ES-I3 (cell line): ENCODE measurements around the gene AK5.

Experiments used
- H3K36me3 ChIP-seq: 2 replicates; pipeline ENCODE4 v1.6.1; 2013; ENCODE audit warnings: mild to moderate bottlenecking, low read length, control low read depth, moderate library complexity; ENCODE audit not compliant: insufficient read depth
- H3K4me1 ChIP-seq: 2 replicates; pipeline ENCODE4 v1.6.1; 2013; ENCODE audit warnings: mild to moderate bottlenecking, control low read depth, low read length; ENCODE audit not compliant: insufficient read depth
- H3K9ac ChIP-seq: 2 replicates; pipeline ENCODE4 v1.6.1; 2013; ENCODE audit warnings: low read depth, mild to moderate bottlenecking, low read length, moderate library complexity
- H3K9me3 ChIP-seq: 2 replicates; pipeline ENCODE4 v1.6.1; 2013; ENCODE audit warnings: mild to moderate bottlenecking, low read length, moderate library complexity; ENCODE audit not compliant: control insufficient read depth, insufficient read depth

Gene AK5

GRCh38 chr1:77438236-77438913 lies 156.6 kb downstream of the AK5 start:
- Histone ChIP-seq H3K4me1 (no peaks in the 10 kb centered on the region), H3K9me3 (no peaks in the 10 kb centered on the region), H3K36me3 (no peaks in the 10 kb centered on the region), H3K9ac (no peak overlapping the region)

DNA sequence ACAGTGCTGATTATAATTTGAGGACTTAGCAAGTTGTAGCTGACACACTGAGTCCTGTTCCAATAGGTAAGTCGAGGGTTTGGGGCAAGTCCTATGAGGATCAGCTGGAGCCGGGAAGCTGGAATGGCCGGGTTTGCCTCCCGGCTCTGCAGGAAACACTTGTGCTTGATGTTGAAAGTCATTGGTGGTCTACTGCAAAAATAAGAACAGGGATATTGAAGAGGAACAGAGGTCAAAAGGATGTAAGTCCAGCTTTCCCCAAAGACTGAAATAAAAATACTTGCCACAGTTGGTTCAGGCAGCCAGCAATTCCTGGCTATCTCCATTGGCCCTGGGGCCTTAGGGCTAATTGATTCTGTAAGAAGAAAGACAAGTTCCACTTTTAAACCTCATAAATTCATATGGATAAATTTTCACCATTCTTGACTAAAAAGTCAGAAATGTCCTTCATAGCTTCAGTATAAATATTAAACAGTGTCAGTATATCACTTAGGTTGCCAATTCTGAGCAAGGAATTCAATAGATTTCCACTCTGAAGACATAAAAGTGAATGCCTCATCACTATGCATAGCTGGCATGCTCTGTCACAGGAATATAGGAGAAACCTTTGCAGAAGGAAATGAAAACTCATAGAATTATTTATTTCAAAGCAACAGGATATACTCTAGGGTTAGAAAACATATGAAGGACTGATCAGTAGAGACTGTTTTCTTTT lies 165.2 kb downstream of the AK5 start:
- Histone ChIP-seq H3K36me3 (no peaks in the 10 kb centered on the region), H3K9ac (no peak overlapping the region), H3K4me1 (no peaks in the 10 kb centered on the region), H3K9me3 (peaks cover 4% of the 10 kb centered on the region; the same call in 1 of the 2 replicates)

DNA sequence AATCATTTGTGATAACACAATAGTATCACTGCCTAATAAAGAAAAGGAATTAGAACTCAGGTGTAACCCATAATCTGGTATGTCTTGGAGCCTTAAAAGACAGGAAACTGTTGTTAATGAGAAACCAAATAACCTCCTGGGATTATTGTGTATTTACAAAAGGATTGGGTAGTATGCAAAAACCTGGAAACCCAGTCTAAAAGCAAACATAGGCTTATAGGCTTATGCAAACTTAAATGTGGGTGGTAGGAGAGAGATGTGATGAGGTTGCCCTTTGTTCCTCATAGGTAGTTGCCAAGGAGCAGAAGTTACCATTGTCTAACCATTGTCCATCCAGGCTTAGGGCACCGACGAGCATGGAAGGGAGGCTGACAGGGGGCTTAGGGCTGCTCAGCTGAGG lies 165.8 kb downstream of the AK5 start:
- Histone ChIP-seq H3K36me3 (no peaks in the 10 kb centered on the region), H3K9me3 (peaks cover 4% of the 10 kb centered on the region; the same call in 1 of the 2 replicates), H3K9ac (no peak overlapping the region), H3K4me1 (no peaks in the 10 kb centered on the region)

DNA sequence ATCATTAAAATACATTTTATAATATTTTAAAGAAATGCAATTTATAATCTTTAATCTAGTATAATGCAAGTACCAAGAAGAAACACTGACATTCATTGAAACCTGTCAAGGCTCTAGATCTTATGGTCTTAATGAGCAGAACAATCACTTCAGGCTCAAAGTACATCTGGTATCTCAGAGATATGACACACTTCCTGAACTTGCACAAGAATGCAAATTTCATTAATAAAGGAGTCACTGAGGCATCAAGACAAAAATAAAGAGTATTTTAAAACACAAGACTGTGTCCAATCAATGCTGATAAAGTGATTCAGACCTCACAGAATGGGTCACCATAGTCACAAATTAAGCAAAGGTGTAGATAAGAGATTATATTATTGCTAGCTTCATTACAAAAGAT lies 178.1 kb downstream of the AK5 start:
- H3K4me1 ChIP-seq, result no peaks in the 10 kb centered on the region; the same call in 1 of the 2 replicates
- H3K36me3 ChIP-seq, result no peaks in the 10 kb centered on the region
- no peaks in the 10 kb centered on the region for H3K9me3 ChIP-seq
- H3K9ac ChIP-seq, result no peak overlapping the region

- no peaks in the 10 kb centered on the region for H3K36me3 ChIP-seq
- no peaks in the 10 kb centered on the region for H3K9me3 ChIP-seq
- no peaks in the 10 kb centered on the region; the same call in 1 of the 2 replicates for H3K4me1 ChIP-seq
- H3K9ac ChIP-seq, result no peak overlapping the region
These were observed 179.9 kb downstream of the AK5 start for GRCh38 chr1:77461691-77462090.

DNA sequence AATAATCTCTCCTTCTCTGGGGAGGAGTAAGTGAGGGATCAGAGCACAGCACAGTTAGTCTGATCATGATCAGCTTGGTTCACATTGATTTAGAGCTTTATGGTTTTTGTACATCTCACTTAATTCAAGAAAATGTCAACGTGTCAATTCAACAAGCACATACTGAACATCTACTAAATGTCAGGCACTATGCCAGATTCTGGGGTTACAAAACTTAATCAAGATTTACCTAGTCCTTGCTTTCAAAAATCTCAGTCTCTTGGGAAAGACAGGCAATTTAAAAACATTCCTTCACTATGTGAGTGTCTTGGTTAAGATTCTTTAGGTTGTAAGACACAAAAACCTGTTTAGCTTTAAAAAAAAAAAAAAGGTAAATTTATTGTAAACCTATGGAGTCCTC lies 181.4 kb downstream of the AK5 start:
- no peak overlapping the region for H3K9ac ChIP-seq
- H3K36me3 ChIP-seq, result no peaks in the 10 kb centered on the region
- H3K4me1 ChIP-seq, result no peaks in the 10 kb centered on the region; the same call in 1 of the 2 replicates
- no peaks in the 10 kb centered on the region for H3K9me3 ChIP-seq

GRCh38 chr1:77465139-77465538 lies 183.3 kb downstream of the AK5 start:
- Histone ChIP-seq H3K4me1 (no peaks in the 10 kb centered on the region), H3K9me3 (no peaks in the 10 kb centered on the region), H3K36me3 (no peaks in the 10 kb centered on the region), H3K9ac (no peak overlapping the region)

DNA sequence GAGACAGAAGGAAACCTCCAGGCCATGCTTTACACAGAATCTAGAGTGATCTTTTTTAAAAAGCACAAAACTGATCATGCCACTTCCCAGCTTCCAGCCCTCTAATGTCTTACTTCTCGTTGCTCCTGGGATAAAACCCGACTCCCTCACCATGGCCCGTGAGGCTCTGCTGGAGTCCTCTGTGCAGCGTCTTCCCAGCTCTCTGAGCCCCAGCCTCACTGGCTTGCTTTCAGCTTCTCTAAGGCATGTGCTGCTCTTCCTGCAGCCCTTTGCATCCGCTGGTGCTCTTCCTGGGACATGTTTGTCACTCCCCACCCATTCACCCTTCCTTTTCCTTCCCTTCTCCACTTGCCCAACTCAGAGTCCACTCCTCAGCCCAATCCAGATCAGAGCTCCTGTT lies 184.1 kb downstream of the AK5 start:
- Histone ChIP-seq H3K4me1 (no peaks in the 10 kb centered on the region), H3K9ac (no peak overlapping the region), H3K9me3 (no peaks in the 10 kb centered on the region), H3K36me3 (no peaks in the 10 kb centered on the region)

- H3K36me3 ChIP-seq, result no peaks in the 10 kb centered on the region
- H3K9ac ChIP-seq, result no peak overlapping the region
- no peaks in the 10 kb centered on the region for H3K9me3 ChIP-seq
- H3K4me1 ChIP-seq, result no peaks in the 10 kb centered on the region
These were observed 185.3 kb downstream of the AK5 start for GRCh38 chr1:77467021-77467595.

DNA sequence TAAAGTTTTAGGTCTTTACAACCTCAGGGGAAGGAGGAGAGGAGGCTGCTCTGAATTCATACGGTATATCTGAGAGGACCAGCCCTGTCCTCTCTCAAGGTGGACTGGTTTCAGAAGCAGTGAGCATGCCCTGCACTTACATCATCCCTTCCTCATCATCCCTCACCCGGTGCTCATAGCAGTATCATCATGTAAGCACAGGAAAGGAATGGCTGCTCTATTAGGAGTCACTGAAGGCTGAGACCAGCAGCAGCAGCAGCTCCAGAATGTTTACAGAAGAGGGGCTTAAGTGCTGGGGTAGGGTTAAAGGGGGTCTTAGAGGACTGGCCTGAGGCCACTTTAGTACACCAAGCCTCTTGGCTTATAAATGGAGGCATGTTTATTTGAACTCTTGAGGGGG lies 185.9 kb downstream of the AK5 start:
- H3K9me3 ChIP-seq, result no peaks in the 10 kb centered on the region
- H3K4me1 ChIP-seq, result no peaks in the 10 kb centered on the region
- H3K36me3 ChIP-seq, result no peaks in the 10 kb centered on the region
- no peak overlapping the region for H3K9ac ChIP-seq

DNA sequence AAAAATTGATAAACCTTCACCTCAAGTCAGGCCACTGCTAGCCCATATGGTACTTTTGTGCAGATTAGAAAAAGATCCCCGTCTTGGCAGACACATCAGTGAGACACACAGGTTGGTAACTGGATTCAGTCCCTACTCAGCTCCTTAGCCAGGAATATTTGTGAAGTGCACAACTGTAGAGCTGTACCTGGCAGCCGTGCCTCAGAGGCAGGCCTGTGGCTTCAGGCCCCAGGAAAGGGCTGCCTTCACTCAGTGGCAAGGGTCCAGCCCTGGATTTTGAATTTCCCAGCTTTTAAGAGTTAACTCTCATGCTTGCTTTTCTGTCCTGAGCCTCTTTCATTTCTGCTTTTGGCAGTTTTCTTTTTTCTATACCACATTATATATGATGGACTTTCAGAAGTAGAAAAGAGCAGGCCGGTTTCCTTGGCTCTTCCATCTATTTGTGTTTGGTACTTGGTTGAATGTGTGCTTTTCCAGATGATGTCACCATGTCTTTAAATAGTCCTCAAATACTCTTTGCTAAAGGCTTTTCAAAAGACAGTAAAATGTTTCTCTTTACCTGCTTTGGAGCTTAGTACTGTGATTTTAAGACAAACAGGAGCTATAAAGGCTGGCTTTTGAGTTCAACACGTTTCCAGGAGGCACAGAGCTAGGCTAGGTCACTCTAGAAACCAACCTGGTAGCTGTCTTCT lies 186.6 kb downstream of the AK5 start:
- H3K9ac ChIP-seq, result no peak overlapping the region
- H3K36me3 ChIP-seq, result no peaks in the 10 kb centered on the region
- no peaks in the 10 kb centered on the region for H3K9me3 ChIP-seq
- no peaks in the 10 kb centered on the region for H3K4me1 ChIP-seq

GRCh38 chr1:77468949-77469710 lies 187.3 kb downstream of the AK5 start:
- no peaks in the 10 kb centered on the region for H3K36me3 ChIP-seq
- no peaks in the 10 kb centered on the region for H3K4me1 ChIP-seq
- H3K9ac ChIP-seq, result no peak overlapping the region
- no peaks in the 10 kb centered on the region for H3K9me3 ChIP-seq

- Histone ChIP-seq H3K4me1 (no peaks in the 10 kb centered on the region), H3K9me3 (no peaks in the 10 kb centered on the region), H3K36me3 (no peaks in the 10 kb centered on the region), H3K9ac (no peak overlapping the region)
These were observed 189.9 kb downstream of the AK5 start for GRCh38 chr1:77471691-77472090.

DNA sequence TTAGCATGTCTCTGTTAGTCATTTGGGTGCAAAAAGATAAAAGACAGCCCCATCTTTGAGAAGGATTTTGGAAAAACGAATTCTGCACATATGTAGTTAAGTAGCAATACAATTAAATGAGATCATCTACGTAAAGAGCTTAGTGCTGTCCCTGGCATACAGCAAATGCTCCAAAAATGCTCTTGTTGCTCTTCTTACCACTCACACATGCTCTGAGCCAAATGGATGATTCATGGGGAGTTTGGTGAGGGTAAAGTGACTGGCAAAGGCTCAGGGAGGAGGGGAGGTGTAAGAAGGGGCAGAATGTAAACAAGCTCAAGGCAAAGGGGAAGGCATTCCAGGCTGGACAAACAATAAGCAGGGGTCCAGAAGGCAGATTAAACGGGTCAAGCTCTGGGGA lies 191.9 kb downstream of the AK5 start:
- Histone ChIP-seq H3K9me3 (no peaks in the 10 kb centered on the region), H3K4me1 (no peaks in the 10 kb centered on the region), H3K36me3 (no peaks in the 10 kb centered on the region), H3K9ac (no peak overlapping the region)
